Retinal pigment epithelial cell (primary cell): ENCODE data around the gene SEC14L2.

Experiments used
- DNase-seq: peaks from one replicate; pipeline ENCODE4 v3.0.0-alpha.2; 2010; ENCODE audit warnings: low read depth
- H3K4me3 ChIP-seq: 2 replicates; pipeline ENCODE4 v1.5.1; 2011; ENCODE audit warnings: mild to moderate bottlenecking, low read length, control low read depth, moderate library complexity
- TF ChIP-seq, protein P1 (sequence below): conservative IDR thresholded peaks from 2 replicates; pipeline ENCODE4 v1.5.1; 2011; ENCODE audit warnings: low read depth, low read length, control low read depth, inconsistent platforms

The SEC14L2 gene

DNA sequence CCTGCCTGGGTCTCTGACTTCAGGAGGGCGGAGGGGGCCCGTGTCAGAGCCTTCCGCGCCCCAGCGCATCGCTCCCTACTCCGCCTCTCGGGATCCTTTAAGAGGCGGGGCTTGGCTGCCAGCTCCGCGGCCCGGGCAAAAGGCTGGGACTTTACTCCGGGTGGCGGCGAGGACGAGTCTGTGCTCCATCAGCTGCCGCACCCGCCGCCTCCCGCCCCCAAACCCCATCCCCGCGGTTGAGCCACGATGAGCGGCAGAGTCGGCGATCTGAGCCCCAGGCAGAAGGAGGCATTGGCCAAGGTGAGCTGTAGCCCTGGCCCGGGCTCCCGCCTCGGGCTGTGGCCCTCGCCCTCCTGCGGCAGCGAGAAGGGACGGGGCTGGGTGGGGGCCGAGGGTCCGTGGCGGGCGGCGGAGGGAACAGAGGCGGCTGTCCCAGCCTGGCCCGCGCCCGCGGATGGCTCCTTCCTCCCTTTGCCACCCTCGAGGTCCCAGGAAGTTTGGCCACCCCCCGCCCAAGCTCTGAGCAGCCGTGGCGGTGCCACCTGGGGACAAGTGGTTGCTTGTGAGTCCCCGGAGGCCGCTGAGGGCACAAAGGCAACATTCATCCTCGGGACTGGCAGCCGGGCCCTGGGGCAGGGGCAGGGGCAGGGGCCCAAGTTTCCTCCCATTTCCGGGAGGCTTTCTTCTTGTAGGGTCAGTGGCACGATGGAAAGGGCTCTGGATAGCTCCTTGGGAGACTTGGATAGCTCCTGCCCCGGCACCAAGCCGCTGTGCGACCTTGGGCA, at the start of gene SEC14L2:
SEC14L2 (plus strand) TSS at position 148 of the 785 bp plus-strand sequence; CDS start at position 247, 99 bp downstream.
- DNase-seq = no peak
- H3K4me3 ChIP-seq = peak within 1 kb of the TSS; percentile 87
- TF ChIP-seq, protein P1, sequence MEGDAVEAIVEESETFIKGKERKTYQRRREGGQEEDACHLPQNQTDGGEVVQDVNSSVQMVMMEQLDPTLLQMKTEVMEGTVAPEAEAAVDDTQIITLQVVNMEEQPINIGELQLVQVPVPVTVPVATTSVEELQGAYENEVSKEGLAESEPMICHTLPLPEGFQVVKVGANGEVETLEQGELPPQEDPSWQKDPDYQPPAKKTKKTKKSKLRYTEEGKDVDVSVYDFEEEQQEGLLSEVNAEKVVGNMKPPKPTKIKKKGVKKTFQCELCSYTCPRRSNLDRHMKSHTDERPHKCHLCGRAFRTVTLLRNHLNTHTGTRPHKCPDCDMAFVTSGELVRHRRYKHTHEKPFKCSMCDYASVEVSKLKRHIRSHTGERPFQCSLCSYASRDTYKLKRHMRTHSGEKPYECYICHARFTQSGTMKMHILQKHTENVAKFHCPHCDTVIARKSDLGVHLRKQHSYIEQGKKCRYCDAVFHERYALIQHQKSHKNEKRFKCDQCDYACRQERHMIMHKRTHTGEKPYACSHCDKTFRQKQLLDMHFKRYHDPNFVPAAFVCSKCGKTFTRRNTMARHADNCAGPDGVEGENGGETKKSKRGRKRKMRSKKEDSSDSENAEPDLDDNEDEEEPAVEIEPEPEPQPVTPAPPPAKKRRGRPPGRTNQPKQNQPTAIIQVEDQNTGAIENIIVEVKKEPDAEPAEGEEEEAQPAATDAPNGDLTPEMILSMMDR = no peak

DNA sequence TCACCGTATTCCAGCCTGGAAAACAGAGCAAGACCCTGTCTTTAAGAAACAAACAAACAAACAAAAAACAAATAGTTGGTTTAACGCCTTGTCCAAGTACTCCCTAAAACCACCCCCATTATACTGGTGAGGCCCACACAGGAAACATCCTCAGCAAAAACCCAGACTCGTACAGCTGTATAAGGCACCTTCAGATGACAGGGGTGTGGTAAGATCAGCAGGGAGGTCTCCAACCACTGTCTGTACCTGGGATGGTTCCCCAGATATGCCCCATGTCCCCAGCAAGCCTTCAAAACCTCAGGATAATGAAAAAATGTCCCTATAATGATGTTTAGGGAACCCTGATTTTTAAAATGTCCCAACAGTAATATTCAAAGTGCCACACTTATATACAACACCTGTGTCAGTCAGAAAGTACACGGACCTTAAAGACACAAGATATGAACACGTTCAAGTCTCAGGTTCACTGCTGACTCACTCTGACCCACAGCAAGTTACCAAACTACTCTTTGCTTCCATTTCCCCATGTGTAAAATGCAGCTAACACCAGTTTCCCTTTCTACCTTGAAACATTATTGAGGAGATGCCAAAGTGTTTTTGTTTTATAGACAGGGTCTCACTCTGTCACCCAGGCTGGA, 49.4 kb upstream of the SEC14L2 start:
- H3K4me3 ChIP-seq = no peak overlapping the region
- TF ChIP-seq, protein P1 = no peak
- no peak for DNase-seq

DNA sequence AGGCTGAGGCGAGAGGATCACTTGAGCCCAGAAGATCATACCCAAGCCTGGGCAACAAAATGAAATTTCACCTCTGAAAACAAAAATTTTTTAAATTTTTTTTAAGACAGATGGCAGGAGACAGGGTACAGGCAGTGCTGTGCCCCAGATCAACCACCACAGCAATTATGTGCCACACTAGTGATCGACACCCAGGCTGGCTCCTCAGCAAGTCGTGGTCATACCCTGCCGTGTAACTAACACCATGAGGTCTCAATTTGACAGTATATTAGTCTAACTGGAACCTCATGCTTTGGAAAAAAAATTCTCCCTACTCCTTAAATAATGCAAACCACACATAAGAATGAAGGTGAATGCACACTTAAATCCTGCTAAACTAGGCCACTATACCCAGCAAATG, 48.4 kb upstream of the SEC14L2 start:
- H3K4me3 ChIP-seq = no peak overlapping the region
- DNase-seq = no peak
- TF ChIP-seq, protein P1 = no peak

DNA sequence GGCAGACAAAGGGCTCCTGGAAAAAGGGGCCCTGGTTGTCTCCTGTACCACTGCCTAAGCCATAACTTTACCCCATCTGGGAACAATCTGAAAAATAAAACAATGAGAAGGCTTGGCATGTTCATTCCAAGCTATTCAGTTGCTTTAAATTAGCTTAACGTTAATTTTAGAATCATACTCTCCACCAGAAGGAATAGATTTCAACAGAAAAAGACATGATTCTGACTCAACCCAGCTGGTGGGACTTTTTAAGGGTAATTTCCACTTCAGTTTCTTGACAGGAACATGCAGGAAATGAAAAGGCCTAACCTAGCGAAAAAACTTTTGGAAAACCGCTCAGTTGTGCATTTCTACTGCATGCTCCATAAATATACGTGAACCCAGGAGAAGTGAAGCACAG, 48.0 kb upstream of the SEC14L2 start:
- H3K4me3 ChIP-seq = no peak overlapping the region
- TF ChIP-seq, protein P1 = no peak

DNA sequence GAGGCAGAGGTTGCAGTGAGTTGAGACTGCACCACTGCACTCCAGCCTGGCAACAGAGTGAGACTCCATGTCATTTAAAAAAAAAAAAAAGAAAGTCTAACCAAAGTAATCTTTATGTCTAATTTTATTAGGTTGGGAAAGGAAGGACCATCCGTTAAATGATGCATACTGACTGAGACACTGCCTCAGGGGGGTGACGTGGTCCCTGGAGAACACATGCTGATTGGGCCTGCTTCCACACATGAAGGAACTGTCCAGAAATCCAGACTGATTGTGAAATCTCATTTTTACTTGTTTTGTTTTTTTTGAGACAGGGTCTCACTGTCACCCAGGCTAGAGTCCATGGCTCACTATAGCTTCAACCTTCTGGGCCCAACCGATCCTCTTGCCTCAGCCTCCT, 45.6 kb upstream of the SEC14L2 start:
- no peak for DNase-seq
- TF ChIP-seq, protein P1 = no peak
- no peak overlapping the region for H3K4me3 ChIP-seq

More for the DNA sequence above, 48.0 kb upstream of the SEC14L2 start:
- DNase-seq = no peak

DNA sequence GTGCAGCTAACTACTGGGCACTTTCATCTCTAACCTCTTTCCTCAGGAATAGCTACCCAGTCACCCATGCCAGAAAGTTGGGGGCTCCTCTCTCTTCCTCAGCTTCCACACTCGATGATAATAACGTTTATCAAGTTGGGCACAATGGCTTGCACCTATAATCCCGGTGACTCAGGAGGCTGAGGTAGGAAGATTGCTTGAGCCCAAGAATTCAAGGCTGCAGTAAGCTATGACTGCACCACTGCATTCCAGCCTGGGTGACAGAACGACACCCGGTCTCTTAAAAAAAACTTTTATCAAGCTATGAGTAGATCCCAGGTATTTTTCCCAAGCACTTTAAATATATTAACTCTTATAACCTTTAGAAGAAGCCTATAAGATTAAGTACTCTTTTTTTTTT, 42.2 kb upstream of the SEC14L2 start:
- H3K4me3 ChIP-seq = no peak overlapping the region
- DNase-seq = peak; percentile 5
- TF ChIP-seq, protein P1 = no peak
